ENCODE data around the gene TFPT. TPM values are rescaled to one million over a fixed set of nuclear protein-coding genes. Genes with fewer than 3 reads are reported as not detected.

TFPT gene
- total RNA-seq, 2 experiments from 2014 or later = 27.7 to 28.1 TPM

Other genes with a start within 250 kb of the TFPT start
- 10 to 100 TPM; 64.7 to 69.9 TPM for gene MYADM, start 247.8 kb downstream of the TFPT start, total RNA-seq
- under 1 TPM in 1 of 2 experiments, not detected in 1; 0.11 TPM for gene PRKCG, start 233.5 kb downstream of the TFPT start, total RNA-seq
- gene CACNG7, start 206.4 kb downstream of the TFPT start, total RNA-seq = not detected
- not detected for gene CACNG8, start 152.7 kb downstream of the TFPT start, total RNA-seq
- not detected for gene CACNG6, start 124.0 kb downstream of the TFPT start, total RNA-seq
- not detected for gene VSTM1, start 51.8 kb downstream of the TFPT start, total RNA-seq
- not detected for gene TARM1, start 34.3 kb downstream of the TFPT start, total RNA-seq
- gene OSCAR, start 14.9 kb downstream of the TFPT start, total RNA-seq = under 1 TPM; 0.68 to 0.76 TPM
- 10 to 100 TPM; 94.8 to 96.7 TPM for gene NDUFA3, start 12.8 kb downstream of the TFPT start, total RNA-seq
- gene PRPF31, start 97 bp upstream of the TFPT start, total RNA-seq = 10 to 100 TPM; 81.1 to 85.2 TPM
- 10 to 100 TPM; 48.8 to 50.7 TPM for gene CNOT3, start 22.1 kb upstream of the TFPT start, total RNA-seq
- gene LENG1, start 44.1 kb upstream of the TFPT start, total RNA-seq = 1 to 10 TPM; 3.3 to 4.0 TPM
- gene TMC4, start 57.5 kb upstream of the TFPT start, total RNA-seq = under 1 TPM in 1 of 2 experiments, not detected in 1; 0.54 TPM
- gene MBOAT7, start 73.9 kb upstream of the TFPT start, total RNA-seq = 10 to 100 TPM; 53.8 to 55.4 TPM
- 10 to 100 TPM; 12.5 TPM for gene TSEN34, start 75.7 kb upstream of the TFPT start, total RNA-seq
- 1,000 to 10,000 TPM; 1,921 to 1,931 TPM for gene RPS9, start 85.2 kb upstream of the TFPT start, total RNA-seq
- gene LILRB3, start 107.3 kb upstream of the TFPT start, total RNA-seq = not detected
- not detected for gene LILRA6, start 127.1 kb upstream of the TFPT start, total RNA-seq
- not detected for gene LILRB5, start 141.6 kb upstream of the TFPT start, total RNA-seq
- gene LILRB2, start 165.5 kb upstream of the TFPT start, total RNA-seq = not detected
- gene LILRA5, start 197.5 kb upstream of the TFPT start, total RNA-seq = not detected
- not detected for gene LILRA4, start 223.5 kb upstream of the TFPT start, total RNA-seq
- 10 to 100 TPM; 11.3 TPM for gene LAIR1, start 249.3 kb upstream of the TFPT start, total RNA-seq

Measured in activated CD8-positive, alpha-beta T cell treated with anti-CD3 and anti-CD28 coated beads for 36 hours (primary cell).